Transverse colon (tissue), 4 donors: Measurements from ENCODE around the gene CHPF2. TPM values are rescaled to one million over a fixed set of nuclear protein-coding genes. Genes with fewer than 3 reads are reported as not detected.
A peak's percentile ranks its signal among the peaks of the same experiment; 100 is the strongest.

Experiments
- DNase-seq: peaks from one replicate; pipeline ENCODE4 v3.0.0-alpha.2; 2019
- H3K27ac ChIP-seq, 4 donors: fragments of 200-600 bp; sonication (generic); 2 replicates each; pipeline ENCODE4 v1.5.1; 2016 to 2018; ENCODE audit warnings: inconsistent platforms in 4 of 4
- H3K27me3 ChIP-seq: fragments of 200-600 bp; sonication (generic); 2 replicates; pipeline ENCODE4 v1.5.1; 2017; ENCODE audit warnings: inconsistent platforms
- H3K36me3 ChIP-seq, 4 donors: fragments of 200-600 bp; sonication (generic); 2 replicates each; pipeline ENCODE4 v1.5.1; 2017 to 2019; ENCODE audit warnings: inconsistent platforms in 4 of 4
- H3K4me1 ChIP-seq, 4 donors: fragments of 200-600 bp; sonication (generic); 2 replicates each; pipeline ENCODE4 v1.5.1; 2017 to 2020; ENCODE audit warnings: inconsistent platforms in 4 of 4
- H3K4me3 ChIP-seq, 4 donors: fragments of 200-600 bp; sonication (generic); 1 replicate in 1 of 4; 2 replicates in 3 of 4; pipeline versions ENCODE4 v1.5.1 to v1.6.1; 2017 to 2019; ENCODE audit warnings: inconsistent platforms in 4 of 4
- H3K9me3 ChIP-seq, 2 donors: fragments of 200-600 bp; sonication (generic); 2 replicates each; pipeline ENCODE4 v1.5.1; 2017 to 2019; ENCODE audit warnings: inconsistent platforms in 2 of 2
- CTCF ChIP-seq, 5 experiments: fragments of 200-600 bp in 3 of 5; fragments of 450-650 bp in 2 of 5; sonication (generic) in 3 of 5; IDR thresholded peaks; 1 replicate in 2 of 5; 2 replicates in 3 of 5; pipeline ENCODE4 v1.5.1; 2016 to 2017; ENCODE audit warnings: antibody characterized with exemption in 5 of 5, inconsistent platforms in 3 of 5, mild to moderate bottlenecking in 2 of 5, moderate library complexity in 1 of 5
- EP300 ChIP-seq: sonication (generic); formaldehyde crosslinking; IDR thresholded peaks from one replicate; pipeline ENCODE4 v1.6.1; 2017; ENCODE audit warnings: antibody characterized with exemption, low read depth
- POLR2A ChIP-seq: fragments of 450-650 bp; IDR thresholded peaks from one replicate; pipeline ENCODE4 v1.6.1; 2016; ENCODE audit warnings: antibody characterized with exemption, mild to moderate bottlenecking, moderate library complexity
- POLR2AphosphoS5 ChIP-seq, 3 donors: sonication (generic); formaldehyde crosslinking; IDR thresholded peaks; one replicate each; pipeline ENCODE4 v1.6.1; 2016; ENCODE audit warnings: antibody characterized with exemption in 3 of 3
- WGBS, 2 donors: methylation state at CpG; one replicate each; pipeline ENCODE4 v1.1.5; 2018; ENCODE audit warnings: low coverage in 1 of 2; 5-methylcytosine and 5-hydroxymethylcytosine counted together
- in situ Hi-C, 4 donors: fragments of 200-750 bp; cut with MboI; loops; one replicate each; pipeline versions ENCODE4 v1.15.0 to v1.15.1; 2017; ENCODE audit warnings: low sequenced_read_pairs in 3 of 4, low pct_ligation_motif_present in 1 of 4, low pct_unique_long_range_greater_than_20kb in 1 of 4
- intact Hi-C: fragments of 100-400 bp; cut with DNase I; formaldehyde crosslinking; loops from one replicate; pipeline ENCODE4 v1.15.1; 2023; ENCODE audit warnings: low total_unique reads
- total RNA-seq, 4 donors: library from RNA; depleted of rRNA; stranded (reverse); fragments of >200 nt; gene quantifications; one replicate each; pipeline ENCODE4 v1.1.0, GENCODE V29; 2016

CHPF2 gene
- total RNA-seq, 4 donors from 2014 or later: 48.4 to 104 (median 50.9) TPM

GRCh38 chr7:151218170-151218569 lies 14.1 kb upstream of the CHPF2 start:
- intact Hi-C loops (no loop called here), in situ Hi-C loops (no loop called here)
- Histone ChIP-seq H3K27me3 (no peaks in the 10 kb centered on the region), H3K27ac (no peak overlapping the region), H3K9me3 (no peaks in the 10 kb centered on the region), H3K4me3 (no peak overlapping the region), H3K36me3 (peaks cover 0 to 75% (median 34%) of the 10 kb centered on the region in 4 donors), H3K4me1 (peaks cover 0 to 6% (median 0%) of the 10 kb centered on the region in 4 donors)
- TF ChIP-seq POLR2A (no peak), EP300 (no peak), CTCF (IDR thresholded peaks at IDR 0.05) (no peak), POLR2AphosphoS5 (IDR thresholded peaks at IDR 0.05) (no peak)
- 91% methylated on average over 9 of the region's 9 CpGs; no CpG with 5 or more reads in 1 of the 2 donors for WGBS, 2 donors
- no peak for DNase-seq

GRCh38 chr7:151223728-151224127 lies 8.6 kb upstream of the CHPF2 start:
- TF ChIP-seq POLR2AphosphoS5 (IDR thresholded peaks at IDR 0.05): no peak
- no peak for TF ChIP-seq POLR2A
- TF ChIP-seq EP300: no peak
- no peak for TF ChIP-seq CTCF (IDR thresholded peaks at IDR 0.05)

GRCh38 chr7:151225948-151226510 lies 6.3 kb upstream of the CHPF2 start:
- in situ Hi-C loops: no loop called here

More at GRCh38 chr7:151223728-151224127, 8.6 kb upstream of the CHPF2 start:
- H3K4me3 ChIP-seq: no peak overlapping the region
- peaks cover 14 to 27% (median 24%) of the 10 kb centered on the region in 4 donors for H3K4me1 ChIP-seq
- peaks cover 0 to 45% (median 17%) of the 10 kb centered on the region in 4 donors for H3K36me3 ChIP-seq
- H3K9me3 ChIP-seq: no peaks in the 10 kb centered on the region
- H3K27me3 ChIP-seq: no peaks in the 10 kb centered on the region
- in situ Hi-C loops: no loop called here
- intact Hi-C loops: no loop called here
- 92 to 96% methylated on average over 6 to 14 of the region's 14 CpGs for WGBS, 2 donors
- no peak for DNase-seq
- H3K27ac ChIP-seq: no peak overlapping the region

GRCh38 chr7:151226560-151226874 lies 5.8 kb upstream of the CHPF2 start:
- WGBS, 2 donors: 1% methylated on average over 15 of the region's 15 CpGs; no CpG with 5 or more reads in 1 of the 2 donors
- in situ Hi-C loops: no loop called here
- TF ChIP-seq POLR2A (no peak), CTCF (IDR thresholded peaks at IDR 0.05) (no peak), POLR2AphosphoS5 (IDR thresholded peaks at IDR 0.05) (no peak), EP300 (no peak)

More at GRCh38 chr7:151225948-151226510, 6.3 kb upstream of the CHPF2 start:
- Histone ChIP-seq H3K36me3 (peaks cover 0 to 30% (median 8%) of the 10 kb centered on the region in 4 donors), H3K27me3 (no peaks in the 10 kb centered on the region), H3K27ac (peak overlapping the region in 3 of 4 donors; percentile 87 to 94 (median 88)), H3K4me3 (peak overlapping the region; percentile 71 to 89 (median 78)), H3K9me3 (no peaks in the 10 kb centered on the region), H3K4me1 (peaks cover 14 to 27% (median 24%) of the 10 kb centered on the region in 4 donors)
- WGBS, 2 donors: 35 to 56% methylated on average over 3 to 8 of the region's 8 CpGs
- TF ChIP-seq CTCF (IDR thresholded peaks at IDR 0.05) (no peak), EP300 (no peak), POLR2A (no peak), POLR2AphosphoS5 (IDR thresholded peaks at IDR 0.05) (no peak)
- DNase-seq: no peak
- intact Hi-C loops: no loop called here

More at GRCh38 chr7:151226560-151226874, 5.8 kb upstream of the CHPF2 start:
- intact Hi-C loops: no loop called here
- peak overlapping the region; percentile 87 to 94 (median 88) for H3K27ac ChIP-seq
- no peak for DNase-seq
- H3K9me3 ChIP-seq: no peaks in the 10 kb centered on the region
- peaks cover 16 to 31% (median 24%) of the 10 kb centered on the region in 4 donors for H3K4me1 ChIP-seq
- peaks cover 0 to 27% (median 7%) of the 10 kb centered on the region in 4 donors for H3K36me3 ChIP-seq
- H3K27me3 ChIP-seq: no peaks in the 10 kb centered on the region
- H3K4me3 ChIP-seq: peak overlapping the region; percentile 71 to 89 (median 78)
